HG03097 (cell line): ENCODE results near the gene GLIS1.

Source experiments
- ATAC-seq: cut with Tn5 transposase; IDR thresholded peaks from one replicate; pipeline ENCODE4 v1.9.1; 2021; ENCODE audit not compliant: unreplicated experiment, low FRiP score

GLIS1 gene

DNA sequence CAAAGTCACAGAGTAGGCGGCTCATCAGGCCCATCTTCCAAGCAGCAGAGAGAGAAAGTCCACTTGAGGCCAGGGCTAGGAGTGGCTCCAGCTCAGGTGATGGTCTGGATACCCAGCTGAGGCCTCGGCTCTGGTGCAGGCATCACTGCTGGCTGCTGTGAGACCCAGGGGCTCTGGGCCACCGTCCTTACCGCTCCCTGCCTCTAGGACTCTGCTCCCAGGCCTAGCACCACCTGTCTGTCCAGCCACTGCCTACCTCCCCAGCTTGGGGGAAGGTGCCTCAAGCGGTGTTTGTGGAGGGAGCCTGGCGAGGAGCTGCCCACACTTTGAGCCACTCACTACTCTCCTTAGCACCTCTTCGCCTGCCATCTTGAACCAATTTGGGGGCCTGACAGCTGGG lies 221.9 kb downstream of the GLIS1 start:
- no peak for ATAC-seq

- no peak for ATAC-seq
These were observed 222.8 kb downstream of the GLIS1 start for GRCh38 chr1:53516181-53516580.

DNA sequence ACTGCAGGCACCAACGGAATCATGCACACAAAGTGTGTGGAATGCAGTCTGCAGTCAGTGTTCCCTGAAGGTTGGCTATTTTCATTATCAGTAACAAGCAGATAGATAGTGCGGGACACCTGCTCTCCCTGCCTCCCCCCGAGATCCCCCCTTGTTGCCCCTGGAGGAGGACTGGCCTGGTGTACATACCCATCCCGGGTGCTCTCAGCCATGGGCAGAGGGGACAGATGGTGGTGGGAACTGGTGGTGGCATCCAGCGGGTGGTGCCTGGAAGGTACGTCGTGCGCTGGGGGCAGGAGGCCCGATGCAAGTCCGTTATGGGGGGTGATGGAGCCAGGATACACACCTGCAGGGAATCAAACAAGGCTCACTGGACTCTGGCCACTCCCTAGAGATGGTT lies 224.5 kb downstream of the GLIS1 start:
- no peak for ATAC-seq

DNA sequence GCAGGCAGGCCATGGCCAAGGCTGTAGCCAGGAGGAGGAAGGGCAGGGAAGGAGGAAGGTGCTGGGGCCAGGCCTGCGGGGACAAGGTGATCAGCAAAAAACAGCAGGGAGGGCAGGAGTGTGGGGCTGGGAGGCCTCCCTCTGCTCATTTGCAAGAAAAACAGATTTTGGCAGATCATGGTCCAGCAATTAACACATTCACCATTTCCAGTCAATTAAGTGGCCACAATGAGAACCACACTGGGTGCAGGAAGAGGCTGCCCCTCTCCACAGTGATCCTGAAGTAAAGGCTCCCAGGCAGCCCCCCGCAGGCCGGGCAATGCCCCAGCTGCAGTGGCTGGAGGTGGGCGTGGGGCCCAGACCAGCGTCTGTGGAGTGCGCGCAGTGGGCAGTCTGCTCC lies 225.1 kb downstream of the GLIS1 start:
- no peak for ATAC-seq

DNA sequence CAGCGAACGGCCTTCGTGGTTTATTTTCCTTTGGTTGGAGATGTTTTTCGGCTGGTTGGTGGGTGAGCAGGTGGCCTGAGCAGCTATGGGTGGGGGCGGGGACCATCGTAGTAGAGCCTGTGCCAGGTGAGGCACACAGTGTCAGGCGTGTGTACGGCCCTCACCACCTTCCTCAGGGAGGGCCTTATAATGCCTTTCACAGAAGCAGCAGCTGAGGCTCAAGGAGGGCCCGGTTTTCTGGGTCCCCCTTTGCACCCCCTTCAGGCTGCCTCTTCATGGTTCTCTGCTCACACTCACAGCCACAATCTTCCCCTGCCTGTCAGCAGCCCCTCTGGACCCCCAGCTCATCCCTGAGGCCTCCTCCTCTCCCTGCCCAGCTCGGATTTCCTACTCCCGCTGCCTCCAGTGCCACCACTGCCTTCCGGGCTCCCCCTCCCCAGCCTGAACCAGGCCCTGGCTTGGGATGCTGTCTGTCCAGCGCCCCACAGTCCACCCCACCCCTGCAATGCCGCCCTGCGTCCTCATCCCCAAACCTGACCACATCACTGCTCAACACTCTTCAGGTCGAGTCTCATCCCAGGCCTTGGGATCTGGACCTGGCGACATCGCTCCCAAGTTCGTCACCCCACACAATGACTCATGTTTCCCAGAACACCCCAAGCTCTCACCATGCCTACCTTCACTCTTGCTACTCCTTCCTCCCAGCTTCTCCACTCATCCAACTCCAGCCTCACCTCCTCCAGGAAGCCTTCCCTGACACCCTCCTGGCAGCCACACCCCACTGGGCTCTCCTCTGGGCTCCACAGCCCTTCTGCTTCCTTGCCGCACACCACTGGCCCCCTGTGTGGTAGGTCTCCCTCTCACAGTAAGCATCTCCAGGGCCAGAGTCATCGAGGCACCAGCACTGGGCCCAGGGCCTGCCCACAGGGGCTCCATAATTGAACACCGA lies 225.9 kb downstream of the GLIS1 start:
- ATAC-seq, result no peak

- no peak for ATAC-seq
These were observed 226.8 kb downstream of the GLIS1 start for GRCh38 chr1:53511933-53512806.

DNA sequence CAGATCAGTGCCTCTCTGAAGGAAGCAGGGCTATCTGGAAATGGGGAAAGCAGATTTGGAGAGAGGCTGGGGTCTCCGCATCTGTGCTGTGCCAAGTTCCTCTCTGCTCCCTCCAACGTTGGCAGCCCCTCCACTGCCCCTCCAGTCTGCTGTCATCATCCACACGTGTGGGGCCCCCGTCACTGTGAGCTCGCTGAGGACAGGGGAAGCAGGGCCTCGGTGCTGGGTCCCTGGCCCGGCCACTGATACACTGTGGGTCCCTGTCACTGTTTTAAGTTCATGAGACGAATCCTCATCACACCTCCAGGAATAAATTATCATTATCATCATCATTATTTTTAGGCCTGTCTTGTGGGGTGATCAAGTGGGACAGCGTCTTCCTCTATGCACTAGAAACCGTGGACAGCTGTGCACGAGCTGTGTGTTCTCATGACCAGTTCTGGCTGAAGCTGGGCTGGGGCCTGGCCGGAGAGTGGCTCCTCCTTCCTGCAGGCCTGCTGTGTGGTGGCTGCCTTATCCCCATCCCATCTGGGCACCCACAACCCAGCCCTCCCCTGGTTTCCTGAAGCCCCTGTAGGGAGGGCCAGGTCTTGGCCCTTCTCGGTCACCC lies 227.5 kb downstream of the GLIS1 start:
- no peak for ATAC-seq

- no peak for ATAC-seq
These were observed 228.7 kb downstream of the GLIS1 start for GRCh38 chr1:53510215-53510614.

- no peak for ATAC-seq
These were observed 229.2 kb downstream of the GLIS1 start for GRCh38 chr1:53509775-53510174.

DNA sequence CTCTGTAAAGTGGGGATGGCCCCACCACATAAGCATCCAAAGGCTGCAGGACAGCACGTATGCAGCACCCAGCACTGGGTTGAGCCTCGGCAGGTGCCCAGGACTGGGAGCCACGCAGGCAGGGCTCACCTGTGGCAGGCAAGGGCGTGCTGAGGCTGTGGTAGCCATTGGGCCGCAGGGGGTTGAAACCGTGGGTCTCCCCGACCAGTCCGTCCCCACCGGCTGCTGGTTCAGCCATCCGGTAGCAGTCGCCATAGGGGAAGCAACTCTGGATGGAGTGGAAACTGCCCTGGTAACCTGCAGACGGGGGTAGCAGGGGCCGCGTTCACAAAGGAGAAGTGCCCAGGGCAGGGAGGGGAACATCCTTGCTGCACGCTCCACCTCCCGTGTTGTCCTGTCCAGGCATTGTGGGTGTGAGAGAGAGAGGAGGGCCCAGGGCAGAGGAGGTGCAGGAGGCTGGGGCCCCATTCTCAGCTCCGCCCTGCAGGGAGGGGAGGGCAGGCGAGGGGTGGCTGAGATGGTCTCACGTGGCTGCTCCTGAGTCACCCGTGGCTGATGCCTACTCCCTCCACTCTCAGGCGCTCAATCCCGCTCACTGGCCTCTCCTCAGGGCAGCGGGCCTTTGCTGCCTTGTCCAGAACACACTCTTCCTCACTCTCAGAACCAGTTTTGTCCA lies 229.8 kb downstream of the GLIS1 start:
- ATAC-seq, result no peak

DNA sequence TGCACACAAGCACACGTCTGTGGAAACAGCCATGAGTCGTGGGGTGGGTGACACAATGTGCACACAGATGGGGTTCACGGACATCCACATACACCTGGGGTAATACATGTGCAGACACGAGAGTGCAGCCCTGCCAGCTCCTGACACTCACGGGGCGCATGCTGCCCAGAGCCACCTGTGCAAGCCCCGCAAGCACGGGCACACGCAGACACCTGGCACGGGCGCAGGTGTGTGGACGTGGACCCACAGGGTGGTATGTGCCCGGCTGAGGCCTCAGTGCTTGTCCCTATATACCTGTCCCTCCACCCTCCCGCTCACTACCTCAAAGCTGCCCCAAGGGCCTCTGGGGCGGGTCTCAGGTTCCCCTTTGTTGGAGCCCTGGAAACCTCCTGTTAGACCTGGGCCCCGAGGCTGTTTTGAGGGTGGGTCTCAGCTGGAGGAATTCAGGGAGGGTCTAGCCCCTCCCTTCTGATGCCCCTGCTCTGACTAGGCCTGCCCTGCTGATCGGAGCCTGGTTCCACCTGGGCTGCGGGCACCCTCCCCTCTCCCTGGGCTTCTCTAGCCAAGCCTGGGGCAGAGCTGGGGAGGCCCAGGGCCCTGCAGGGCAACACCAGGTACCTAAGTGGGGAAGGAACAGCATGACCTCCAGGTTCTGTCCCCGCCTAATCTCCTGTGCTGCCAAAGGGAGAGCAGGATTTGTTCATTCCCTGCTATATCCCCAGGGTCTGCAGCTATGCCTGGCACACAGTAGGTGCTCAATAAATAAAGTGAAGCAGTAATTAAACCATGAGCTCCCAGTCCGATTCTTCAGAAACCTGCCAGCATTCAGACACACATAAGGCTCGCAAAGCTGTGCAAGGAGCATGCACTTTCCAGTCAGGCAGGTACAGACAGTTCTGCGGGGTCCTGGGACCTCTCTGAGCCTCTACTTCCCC lies 230.6 kb downstream of the GLIS1 start:
- ATAC-seq, result no peak

DNA sequence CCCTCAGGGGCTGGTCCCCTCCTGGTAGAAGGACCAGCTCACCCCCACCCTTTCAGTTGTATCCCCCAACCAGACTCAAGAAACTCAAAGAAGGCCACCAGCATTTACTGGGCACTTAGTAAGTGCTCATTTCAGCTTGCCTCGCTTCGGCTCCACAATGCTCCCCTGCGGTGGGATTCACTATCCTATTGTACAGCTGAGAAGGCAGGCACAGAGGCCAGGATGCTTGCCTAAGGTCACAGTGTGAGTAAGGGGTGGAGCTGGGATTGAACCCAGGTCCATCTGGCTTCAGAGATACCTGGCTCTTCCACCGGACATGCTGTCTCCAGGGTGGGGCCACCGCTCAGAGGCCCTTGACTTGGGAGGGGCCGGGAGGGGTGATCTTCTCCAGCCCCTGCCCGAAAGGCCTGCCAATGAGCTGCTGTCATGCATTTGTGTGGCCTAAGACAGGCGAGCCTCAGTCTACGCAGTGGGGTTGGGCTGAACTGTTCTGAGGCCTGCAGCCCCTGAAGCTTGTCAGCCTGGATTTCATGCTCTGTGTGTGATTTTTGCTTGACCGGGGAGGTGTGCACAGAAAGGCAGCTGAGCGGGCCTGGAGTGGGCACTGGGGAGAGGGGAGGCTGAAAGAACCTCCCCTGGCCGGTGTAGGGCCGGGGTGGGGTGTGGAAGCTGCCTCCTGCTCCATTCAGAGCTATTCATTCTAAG lies 231.7 kb downstream of the GLIS1 start:
- ATAC-seq, result no peak

DNA sequence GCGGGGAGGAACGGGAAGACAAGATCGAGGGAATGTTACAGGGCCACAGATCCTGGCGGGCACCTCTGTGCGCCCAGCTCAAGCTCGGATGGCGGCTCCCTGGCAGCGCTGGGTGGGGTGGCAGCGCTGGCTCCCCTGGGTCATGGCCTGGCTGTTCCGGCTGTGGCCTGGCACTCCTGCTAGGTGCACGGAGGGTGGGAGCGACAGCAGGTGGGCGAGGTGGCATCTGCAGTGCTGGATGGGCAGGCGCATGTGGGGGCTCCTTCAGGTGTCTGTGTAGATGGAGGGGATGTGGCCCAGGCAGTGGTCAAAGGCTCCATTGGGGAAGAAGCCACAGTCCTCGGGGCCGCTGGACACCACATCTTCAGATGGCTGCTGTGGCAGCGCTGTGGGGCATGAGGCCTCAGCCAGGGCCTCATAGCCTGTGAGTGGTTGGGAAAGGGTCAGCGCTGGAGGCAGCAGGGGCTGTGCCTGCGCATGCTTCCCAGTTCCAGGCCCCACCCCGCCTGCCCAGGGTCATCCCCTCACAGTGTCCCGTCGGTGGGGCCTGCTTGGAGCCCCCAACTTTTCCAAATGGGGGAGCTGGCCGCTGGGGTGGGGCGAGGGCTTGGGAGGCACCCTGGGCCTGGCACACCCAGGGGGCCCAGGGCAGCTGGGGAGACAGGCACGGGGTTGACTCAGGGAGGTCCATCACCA lies 232.5 kb downstream of the GLIS1 start:
- ATAC-seq, result no peak

DNA sequence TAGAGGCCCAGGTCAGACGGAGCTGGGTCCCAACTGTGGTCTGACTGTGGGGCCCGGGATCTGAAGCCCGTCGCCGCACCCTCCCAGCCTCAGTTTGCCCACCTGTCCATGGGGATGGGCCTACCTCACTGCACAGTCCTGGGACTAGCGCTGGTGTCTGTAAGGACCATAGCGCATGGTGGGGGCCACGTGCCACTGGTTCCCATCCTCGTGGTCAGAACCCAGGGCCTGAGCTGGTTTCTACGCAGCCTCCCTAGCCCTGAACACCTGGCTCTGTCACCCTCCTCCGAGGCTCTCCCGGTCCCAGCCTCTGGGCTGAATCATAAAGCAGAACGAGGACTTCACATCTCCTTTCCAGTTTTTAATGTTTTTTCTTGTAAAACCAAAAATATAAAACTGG lies 233.1 kb downstream of the GLIS1 start:
- no peak for ATAC-seq

DNA sequence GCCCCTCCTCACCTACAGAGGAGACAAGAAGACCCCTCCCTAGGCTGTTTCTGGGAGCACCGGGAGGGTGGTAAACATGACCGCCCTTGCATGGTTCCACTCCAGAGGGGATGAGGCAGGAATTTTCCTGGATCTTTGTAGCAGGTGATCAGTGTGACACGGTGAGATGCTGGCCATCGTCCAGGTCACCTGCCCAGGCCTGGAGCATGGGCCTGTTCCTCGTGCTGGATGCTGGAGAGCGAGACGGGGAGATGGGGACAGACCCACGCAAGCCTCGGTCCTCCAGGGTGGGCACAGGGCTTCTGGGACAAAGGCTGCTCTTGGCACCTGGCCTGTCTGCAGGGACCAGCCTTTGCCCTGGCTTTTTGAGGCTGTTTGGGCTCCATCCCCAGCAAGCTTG lies 233.6 kb downstream of the GLIS1 start:
- no peak for ATAC-seq

DNA sequence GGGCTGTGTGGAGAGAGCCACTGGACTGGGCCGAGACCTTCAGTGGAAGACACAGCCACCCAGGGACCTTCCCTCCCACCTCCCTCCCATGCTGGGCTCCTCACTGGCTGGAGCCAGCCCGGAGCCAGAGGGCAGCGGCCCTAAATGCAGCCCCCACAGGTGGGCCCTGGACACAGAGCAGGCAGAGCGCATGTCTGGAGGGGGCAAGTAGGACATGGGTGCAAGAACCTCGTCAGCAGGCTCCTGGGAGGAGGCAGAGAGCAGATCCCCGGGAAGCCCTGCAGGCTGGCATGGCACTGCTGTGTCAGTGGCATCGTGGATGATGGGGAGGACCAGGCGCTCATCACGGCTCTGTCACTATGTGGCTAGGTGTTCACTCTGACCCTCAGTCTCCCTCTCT lies 234.1 kb downstream of the GLIS1 start:
- no peak for ATAC-seq

- ATAC-seq, result no peak
These were observed 235.3 kb downstream of the GLIS1 start for GRCh38 chr1:53503433-53504217.
